B cell (primary cell): ENCODE results near the gene SLC25A10. TPM values are rescaled to one million over a fixed set of nuclear protein-coding genes. Genes with fewer than 3 reads are reported as not detected.

Experiments
- ATAC-seq: fragments of 200-7000 bp; cut with Tn5 transposase; one replicate; pipeline ENCODE4 v1.10.0; 2021; ENCODE audit warnings: low read depth, mild to moderate bottlenecking, moderate number of reproducible peaks, moderate library complexity
- CTCF ChIA-PET: fragments of 350-600 bp; sonication (Branson Sonifier 250); formaldehyde crosslinking; loops from one replicate; lab custom pipeline; 2021; ENCODE audit warnings: antibody characterized with exemption, inconsistent platforms; lab: Charles Lee
- POLR2A ChIA-PET: fragments of 350-600 bp; sonication (Branson Sonifier 250); formaldehyde crosslinking; loops from one replicate; lab custom pipeline; 2021; ENCODE audit warnings: antibody characterized with exemption; lab: Charles Lee
- DNase-seq: peaks from one replicate; pipeline ENCODE4 v3.0.0; 2013
- H2AFZ ChIP-seq: 2 replicates; pipeline ENCODE4 v1.6.1; 2012; ENCODE audit warnings: mild to moderate bottlenecking, low read depth, low read length; ENCODE audit not compliant: insufficient read depth, poor library complexity, severe bottlenecking
- H3K27ac ChIP-seq, 2 donors: 1 replicate in 1 of 2; 2 replicates in 1 of 2; pipeline ENCODE4 v1.5.1; 2012 to 2013; ENCODE audit warnings: low read length in 2 of 2, mild to moderate bottlenecking in 2 of 2, moderate library complexity in 1 of 2
- H3K27me3 ChIP-seq, 4 experiments: fragments of 200-600 bp in 1 of 4; sonication (generic) in 1 of 4; replicated peaks in 1 of 4; 1 replicate in 2 of 4; 2 replicates in 2 of 4; pipeline versions ENCODE4 v1.6.1 to v1.7.0; 2013 to 2016; ENCODE audit warnings: low read length in 3 of 4, mild to moderate bottlenecking in 2 of 4, mixed read lengths in 1 of 4, moderate library complexity in 1 of 4; ENCODE audit not compliant: insufficient read depth in 4 of 4, control insufficient read depth in 3 of 4; ENCODE audit errors: control extremely low read depth in 1 of 4
- H3K36me3 ChIP-seq, 2 experiments: replicated peaks in 1 of 2; 1 replicate in 1 of 2; 2 replicates in 1 of 2; pipeline versions ENCODE4 v1.6.1 to v1.7.1; 2013; ENCODE audit warnings: low read length in 1 of 2; ENCODE audit not compliant: insufficient read depth in 2 of 2, control insufficient read depth in 1 of 2; ENCODE audit errors: control extremely low read depth in 1 of 2, extremely low read depth in 1 of 2
- H3K4me1 ChIP-seq, 2 donors: fragments of 200-600 bp in 1 of 2; sonication (generic) in 1 of 2; 1 replicate in 1 of 2; 2 replicates in 1 of 2; pipeline versions ENCODE4 v1.5.1 to v1.6.1; 2013 to 2017; ENCODE audit warnings: low read length in 2 of 2; ENCODE audit not compliant: control insufficient read depth in 2 of 2, insufficient read depth in 2 of 2
- H3K4me2 ChIP-seq: replicated peaks from 2 replicates; pipeline ENCODE3; 2012; ENCODE audit warnings: mild to moderate bottlenecking, low read depth, low read length; ENCODE audit not compliant: poor library complexity, severe bottlenecking
- H3K4me3 ChIP-seq, 5 experiments: fragments of 200-600 bp in 1 of 5; sonication (generic) in 1 of 5; 1 replicate in 3 of 5; 2 replicates in 2 of 5; pipeline versions ENCODE4 v1.5.1 to v1.7.0; 2011 to 2016; ENCODE audit warnings: low read length in 4 of 5, mild to moderate bottlenecking in 4 of 5, low read depth in 2 of 5, control low read depth in 1 of 5, moderate library complexity in 1 of 5; ENCODE audit not compliant: insufficient read depth in 1 of 5; ENCODE audit errors: control extremely low read depth in 1 of 5, extremely low read depth in 1 of 5
- H3K79me2 ChIP-seq: fragments of 200-600 bp; sonication (generic); one replicate; pipeline ENCODE4 v1.6.0; 2016; ENCODE audit warnings: low read length; ENCODE audit not compliant: control insufficient read depth, insufficient read depth
- H3K9ac ChIP-seq: fragments of 200-600 bp; sonication (generic); 2 replicates; pipeline ENCODE4 v1.6.1; 2017; ENCODE audit warnings: mild to moderate bottlenecking, low read length, moderate library complexity
- H3K9me3 ChIP-seq, 3 donors: one replicate each; pipeline versions ENCODE4 v1.6.1 to v1.7.1; 2013; ENCODE audit warnings: low read length in 2 of 3; ENCODE audit not compliant: control insufficient read depth in 2 of 3, insufficient read depth in 1 of 3; ENCODE audit errors: control extremely low read depth in 1 of 3
- H4K20me1 ChIP-seq: 2 replicates; pipeline ENCODE4 v1.6.0; 2012; ENCODE audit warnings: mild to moderate bottlenecking, low read length; ENCODE audit not compliant: insufficient read depth, control insufficient read depth, poor library complexity, severe bottlenecking
- H3K27ac Mint-ChIP-seq: one replicate; pipeline ENCODE4 v1.8.0; 2021; ENCODE audit warnings: mixed read lengths
- H3K27me3 Mint-ChIP-seq: one replicate; pipeline ENCODE4 v1.8.0; 2021; ENCODE audit warnings: mixed read lengths
- H3K4me1 Mint-ChIP-seq: one replicate; pipeline ENCODE4 v1.8.0; 2021; ENCODE audit warnings: mixed read lengths
- H3K4me3 Mint-ChIP-seq: one replicate; pipeline ENCODE4 v1.8.0; 2021; ENCODE audit warnings: mixed read lengths
- H3K9me3 Mint-ChIP-seq: one replicate; pipeline ENCODE4 v1.8.0; 2022; ENCODE audit warnings: mixed read lengths; ENCODE audit not compliant: insufficient read depth
- EZH2 ChIP-seq: IDR thresholded peaks from 2 replicates; pipeline ENCODE4 v1.6.1; 2012; ENCODE audit warnings: borderline replicate concordance, low read depth, mild to moderate bottlenecking, moderate library complexity, low read length; ENCODE audit not compliant: insufficient read depth, poor library complexity, severe bottlenecking
- WGBS: methylation state at CpG from one replicate; pipeline ENCODE4 v1.1.5; 2013; ENCODE audit warnings: missing lambda C conversion rate; ENCODE audit not compliant: insufficient coverage; 5-methylcytosine and 5-hydroxymethylcytosine counted together
- intact Hi-C: fragments of 100-400 bp; cut with micrococcal nuclease; formaldehyde crosslinking; loops from one replicate; pipeline ENCODE4 v1.10.0; 2022
- polyA plus RNA-seq: library from polyadenylated mRNA; depleted of rRNA; stranded (reverse); fragments of >200 nt; gene quantifications from 2 replicates; pipeline ENCODE4 v1.2.3, GENCODE V29; 2012
- total RNA-seq, 2 donors: library from RNA; stranded (reverse); fragments of 120-200 nt in 1 of 2; gene quantifications; 1 replicate in 1 of 2; 2 replicates in 1 of 2; pipeline versions ENCODE4 v1.2.3 to v1.2.4, GENCODE V29; 2013 to 2022
- TF ChIP-seq, protein P1 (sequence below): fragments of 200-600 bp; IDR thresholded peaks from one replicate; pipeline ENCODE4 v1.8.0; 2022; ENCODE audit warnings: antibody characterized with exemption, mild to moderate bottlenecking

Gene SLC25A10
- total and polyA plus RNA-seq, 2 donors (not counting 1 experiment from before 2014, with no cell fraction given): 3.9 to 5.0 TPM

DNA sequence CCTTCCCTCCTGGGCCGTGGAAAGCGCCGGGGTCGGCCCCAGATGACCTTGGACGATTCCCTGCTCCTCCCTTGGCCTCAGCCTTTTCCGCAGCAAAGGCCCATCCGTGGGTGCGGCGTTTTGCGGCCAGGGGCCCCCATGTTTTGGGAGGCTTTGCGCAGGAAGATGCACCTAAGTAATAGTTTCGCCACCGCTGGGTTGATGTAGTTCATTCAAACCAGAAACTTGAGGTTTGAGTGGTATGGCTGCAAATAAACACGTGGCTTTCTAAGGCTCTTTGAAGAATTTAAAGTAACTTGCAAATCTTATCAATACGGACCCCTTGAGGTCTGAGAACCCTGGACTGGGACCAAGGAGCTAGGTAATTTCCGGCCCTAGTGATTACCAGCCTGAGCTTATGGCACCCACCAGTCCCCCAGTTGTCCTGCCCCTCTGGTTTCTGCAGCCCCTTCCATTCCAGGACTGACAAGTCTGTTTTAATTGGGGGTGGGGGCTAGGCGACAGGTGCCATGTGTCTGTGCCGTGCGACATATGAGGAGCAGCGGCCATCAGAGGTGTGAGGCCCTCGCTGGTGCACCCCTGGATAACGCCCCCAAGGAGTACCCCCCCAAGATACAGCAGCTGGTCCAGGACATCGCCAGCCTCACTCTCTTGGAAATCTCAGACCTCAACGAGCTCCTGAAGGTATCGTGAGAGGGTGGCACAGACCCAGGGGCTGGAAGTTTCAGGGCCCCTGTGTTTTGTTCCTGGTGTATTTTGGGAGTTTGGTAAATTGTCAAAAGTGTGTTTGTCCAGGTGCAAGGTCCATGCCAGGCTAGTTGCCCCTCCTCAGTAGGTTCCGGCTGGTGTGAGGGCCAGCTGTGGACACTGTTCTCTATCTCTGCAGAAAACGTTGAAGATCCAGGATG is 8.1 kb upstream of the SLC25A10 start:
- Mint-ChIP-seq H3K9me3 (no peaks in the 10 kb centered on the region), H3K4me1 (peaks cover 33% of the 10 kb centered on the region), H3K27ac (peak overlapping the region; percentile 61), H3K27me3 (no peaks in the 10 kb centered on the region), H3K4me3 (peak overlapping the region; percentile 77)
- DNase-seq (no peak), ATAC-seq (no peak)
- TF ChIP-seq EZH2: no peak
- TF ChIP-seq, protein P1, sequence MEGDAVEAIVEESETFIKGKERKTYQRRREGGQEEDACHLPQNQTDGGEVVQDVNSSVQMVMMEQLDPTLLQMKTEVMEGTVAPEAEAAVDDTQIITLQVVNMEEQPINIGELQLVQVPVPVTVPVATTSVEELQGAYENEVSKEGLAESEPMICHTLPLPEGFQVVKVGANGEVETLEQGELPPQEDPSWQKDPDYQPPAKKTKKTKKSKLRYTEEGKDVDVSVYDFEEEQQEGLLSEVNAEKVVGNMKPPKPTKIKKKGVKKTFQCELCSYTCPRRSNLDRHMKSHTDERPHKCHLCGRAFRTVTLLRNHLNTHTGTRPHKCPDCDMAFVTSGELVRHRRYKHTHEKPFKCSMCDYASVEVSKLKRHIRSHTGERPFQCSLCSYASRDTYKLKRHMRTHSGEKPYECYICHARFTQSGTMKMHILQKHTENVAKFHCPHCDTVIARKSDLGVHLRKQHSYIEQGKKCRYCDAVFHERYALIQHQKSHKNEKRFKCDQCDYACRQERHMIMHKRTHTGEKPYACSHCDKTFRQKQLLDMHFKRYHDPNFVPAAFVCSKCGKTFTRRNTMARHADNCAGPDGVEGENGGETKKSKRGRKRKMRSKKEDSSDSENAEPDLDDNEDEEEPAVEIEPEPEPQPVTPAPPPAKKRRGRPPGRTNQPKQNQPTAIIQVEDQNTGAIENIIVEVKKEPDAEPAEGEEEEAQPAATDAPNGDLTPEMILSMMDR: no peak
- Histone ChIP-seq H3K9ac (peak overlapping the region; percentile 97), H3K4me1 (peaks cover 24 to 32% of the 10 kb centered on the region in 2 donors), H3K4me2 (peak overlapping the region; percentile 100), H3K36me3 (peaks cover 0 to 23% of the 10 kb centered on the region in 2 experiments), H3K27me3 (no peaks in the 10 kb centered on the region), H3K4me3 (peak overlapping the region; percentile 45 to 98 (median 68)), H3K27ac (peak overlapping the region; percentile 28 to 97), H3K9me3 (no peaks in the 10 kb centered on the region), H3K79me2 (peaks cover 40% of the 10 kb centered on the region), H2AFZ (peak overlapping the region; percentile 90), H4K20me1 (peaks cover 19% of the 10 kb centered on the region)
- ChIA-PET CTCF (interaction anchor here (0.9 to 1.2 kb wide), 2 partner anchors 20 to 157 kb away, joined by 4 read pairs; partner anchors contain the start of genes ARL16, HGS and P4HB), POLR2A (interaction anchor here (0.8 to 1.8 kb wide), 4 partner anchors 21 to 129 kb away, joined by 3 to 10 read pairs (median 6); partner anchors contain the start of genes ARL16, HGS and MCRIP1)
- 37% methylated on average over 27 of the region's 27 CpGs for WGBS
- intact Hi-C loops: loop anchor here (1.0 kb wide), 5 partner anchors 8 to 187 kb away; partner anchors contain the start of genes ALYREF, ANAPC11, ARL16 and CCDC137
